HG02759 (cell line): ENCODE results near the gene SV2B.
A peak's percentile ranks its signal among the peaks of the same experiment; 100 is the strongest.

ENCODE experiments used
- ATAC-seq: cut with Tn5 transposase; IDR thresholded peaks from one replicate; pipeline ENCODE4 v1.9.1; 2021; ENCODE audit warnings: mild to moderate bottlenecking, moderate library complexity; ENCODE audit not compliant: unreplicated experiment

SV2B gene

GRCh38 chr15:91263632-91264531, 163.8 kb downstream of the SV2B start:
- ATAC-seq = no peak

- ATAC-seq = no peak
Observed at GRCh38 chr15:91264651-91265351, 164.7 kb downstream of the SV2B start.

DNA sequence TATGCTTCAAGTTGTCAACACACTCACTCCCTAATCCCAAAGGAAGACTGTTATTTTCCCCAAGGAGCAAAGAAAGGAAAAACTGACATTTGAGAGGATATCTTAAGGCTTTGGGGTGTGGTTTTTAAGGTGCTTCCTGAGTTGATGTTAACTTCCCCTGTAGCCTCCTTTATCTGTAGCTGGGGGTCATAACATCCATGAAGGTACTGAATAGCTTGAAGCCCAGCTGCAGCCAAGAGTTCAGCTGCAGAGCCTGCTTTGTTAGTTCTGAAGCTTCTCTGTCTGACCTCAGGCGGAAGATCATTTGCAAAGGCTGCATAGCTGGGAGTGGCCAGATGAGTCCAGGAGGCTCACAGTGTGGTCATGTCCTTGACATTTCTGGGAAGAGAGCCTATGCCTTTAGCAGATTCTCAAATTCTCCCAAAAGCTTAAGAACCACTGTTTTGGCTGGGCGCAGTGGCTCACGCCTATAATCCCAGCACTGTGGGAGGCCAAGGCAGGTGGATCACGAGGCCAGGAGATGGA, 165.4 kb downstream of the SV2B start:
- ATAC-seq = no peak

DNA sequence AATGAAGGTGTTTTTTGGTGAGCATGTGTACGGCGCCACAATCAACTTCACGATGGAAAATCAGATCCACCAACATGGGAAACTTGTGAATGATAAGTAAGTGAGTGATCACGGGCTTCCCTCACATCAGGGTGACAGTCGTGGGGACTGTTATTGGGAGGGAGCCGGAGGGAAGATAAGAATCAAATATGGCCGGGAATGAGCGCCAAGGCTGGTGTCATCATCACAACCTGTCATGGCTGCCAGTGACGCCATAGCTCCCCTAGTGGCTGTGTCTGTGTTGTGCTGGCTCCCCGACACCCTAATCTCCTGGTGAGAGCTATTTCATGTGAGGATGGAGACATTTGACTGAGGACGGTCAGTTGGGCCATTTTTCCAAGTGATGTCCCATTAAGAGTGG, 168.5 kb downstream of the SV2B start:
- no peak for ATAC-seq

GRCh38 chr15:91270747-91271146, 170.7 kb downstream of the SV2B start:
- no peak for ATAC-seq

GRCh38 chr15:91271565-91272153, 171.6 kb downstream of the SV2B start:
- ATAC-seq = peak; percentile 58

GRCh38 chr15:91275844-91276243, 175.8 kb downstream of the SV2B start:
- no peak for ATAC-seq

DNA sequence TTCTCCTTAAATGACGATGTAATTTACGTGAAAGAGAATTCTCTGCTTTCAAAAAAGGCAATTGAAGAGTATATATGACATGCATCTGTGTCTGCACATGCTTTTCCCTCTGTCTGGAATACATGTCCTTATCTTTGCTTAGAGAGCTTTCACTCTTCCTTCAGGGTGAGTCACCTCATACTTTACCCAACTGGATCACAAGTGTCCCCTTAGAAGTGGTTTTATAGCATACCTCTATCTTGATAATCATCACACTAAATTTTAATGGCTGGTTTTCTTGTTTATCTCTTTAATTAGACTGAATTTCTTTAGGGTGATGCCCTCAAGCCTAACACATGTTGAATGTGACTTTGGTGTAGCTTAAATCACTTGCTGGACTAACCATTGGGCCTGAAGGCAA, 178.9 kb downstream of the SV2B start:
- ATAC-seq = no peak

DNA sequence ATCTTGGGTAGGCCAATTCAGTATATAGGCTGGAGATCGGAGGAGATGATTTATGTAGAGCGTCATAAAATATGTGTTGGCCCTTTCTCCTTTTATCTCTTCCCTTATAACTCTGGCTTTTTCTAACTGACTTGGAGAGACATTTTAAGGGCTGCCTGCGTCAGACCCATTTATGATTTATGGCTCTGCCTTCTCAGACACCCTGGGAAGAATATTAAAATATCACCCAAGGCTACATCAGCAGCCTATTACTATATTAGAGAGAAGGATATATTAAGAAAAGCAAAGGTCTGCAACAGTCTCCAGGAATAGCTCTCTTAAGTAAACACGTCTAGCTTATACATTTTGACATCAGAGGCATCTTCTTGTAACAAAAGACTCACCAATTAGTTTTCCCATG, 179.4 kb downstream of the SV2B start:
- no peak for ATAC-seq

DNA sequence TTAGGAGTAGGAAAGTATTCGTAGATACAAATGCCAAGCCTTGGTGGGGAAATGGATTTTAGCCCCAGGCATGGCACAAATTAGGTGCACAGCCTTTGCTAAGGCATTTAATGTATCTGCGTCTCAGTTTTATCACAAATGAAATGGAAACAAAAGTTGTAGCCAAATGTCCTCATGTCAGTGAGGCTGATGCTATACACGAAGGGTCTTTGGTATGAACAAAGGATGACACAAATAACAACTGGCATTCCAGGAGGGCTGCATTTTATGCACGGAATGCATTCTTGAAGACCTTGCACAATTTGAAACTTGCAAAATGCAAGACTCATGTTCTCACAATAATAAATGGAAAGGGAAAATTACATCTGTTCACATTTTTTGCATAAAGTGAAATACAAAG, 181.9 kb downstream of the SV2B start:
- ATAC-seq = no peak

GRCh38 chr15:91282486-91282885, 182.4 kb downstream of the SV2B start:
- no peak for ATAC-seq

- no peak for ATAC-seq
Observed at GRCh38 chr15:91283155-91283554, 183.1 kb downstream of the SV2B start.

DNA sequence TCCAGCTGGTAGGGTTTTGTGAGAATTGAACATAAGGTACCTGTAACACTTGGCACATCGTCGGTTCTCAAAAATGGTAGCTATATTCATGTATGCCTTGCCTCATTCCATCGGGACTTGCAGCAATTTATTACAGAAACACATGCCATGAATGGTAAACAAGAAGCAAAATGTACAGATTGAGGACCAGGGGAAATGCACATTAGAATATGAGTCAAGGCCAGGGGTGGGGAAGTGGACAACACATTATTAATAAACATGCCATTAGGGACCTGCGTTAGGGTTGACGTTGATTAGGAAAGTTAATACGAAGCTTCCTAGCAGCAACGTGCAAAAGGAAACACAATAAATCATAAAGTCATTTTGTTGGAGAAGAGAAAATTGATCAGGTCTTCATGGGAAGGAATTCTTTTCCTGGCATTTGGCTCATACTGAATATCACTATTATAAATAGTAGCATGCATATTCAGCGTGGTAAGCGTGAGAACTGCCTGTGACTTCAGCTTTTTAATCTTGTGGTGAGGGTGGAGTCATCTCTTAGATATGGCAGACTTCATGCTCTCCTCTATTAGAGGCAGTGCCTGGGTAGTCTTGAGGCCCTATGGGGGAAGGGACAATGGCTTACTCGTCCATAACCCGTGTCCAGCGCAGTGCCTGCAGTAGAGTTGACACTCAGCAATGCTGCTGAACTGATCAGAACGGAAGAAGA, 184.9 kb downstream of the SV2B start:
- no peak for ATAC-seq

GRCh38 chr15:91289324-91289723, 189.3 kb downstream of the SV2B start:
- no peak for ATAC-seq

- no peak for ATAC-seq
Observed at GRCh38 chr15:91290553-91290952, 190.5 kb downstream of the SV2B start.

- ATAC-seq = peak; percentile 61
Observed at GRCh38 chr15:91291673-91292072, 191.6 kb downstream of the SV2B start.

DNA sequence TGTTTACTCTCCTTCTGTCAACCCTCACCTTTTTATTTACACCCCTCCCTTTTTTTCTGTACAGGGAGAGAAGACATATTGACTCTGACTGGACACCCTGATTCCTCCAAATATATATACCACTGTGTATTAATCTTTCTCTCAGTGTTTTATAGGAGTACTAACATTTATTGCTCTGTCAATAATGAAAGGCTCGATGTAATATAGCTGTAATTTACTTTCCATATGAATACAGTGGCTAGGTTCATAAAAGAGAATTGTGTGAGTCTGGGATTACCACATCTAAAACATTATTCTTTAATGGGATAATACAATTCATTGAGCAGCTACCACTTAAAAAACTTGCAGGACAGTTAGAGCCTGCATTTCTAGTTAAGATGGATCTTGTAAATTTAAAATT, 194.3 kb downstream of the SV2B start:
- no peak for ATAC-seq

- ATAC-seq = no peak
Observed at GRCh38 chr15:91294795-91295194, 194.7 kb downstream of the SV2B start.

- ATAC-seq = no peak
Observed at GRCh38 chr15:91298101-91298500, 198.0 kb downstream of the SV2B start.

- ATAC-seq = no peak
Observed at GRCh38 chr15:91302588-91303439, 202.8 kb downstream of the SV2B start.
